Panc1 (cell line): Measurements from ENCODE around the gene SH3BP4. TPM values are rescaled to one million over a fixed set of nuclear protein-coding genes. Genes with fewer than 3 reads are reported as not detected.

Experiments used
- ATAC-seq: fragments of 200-7000 bp; cut with Tn5 transposase; 2 replicates; pipeline ENCODE4 v1.9.1; 2020; ENCODE audit warnings: mild to moderate bottlenecking, moderate library complexity
- BruUV-seq: library from RNA; stranded (reverse); fragments of 400-500 nt; replicated peaks from 2 replicates; lab custom pipeline; 2021; lab: Mats Ljungman, UMichigan
- CTCF ChIA-PET: fragments of 300-600 bp; sonication (Branson Sonifier 250); formaldehyde crosslinking; loops from one replicate; lab custom pipeline; 2022; ENCODE audit warnings: antibody characterized with exemption; lab: Charles Lee
- POLR2A ChIA-PET: fragments of 300-600 bp; sonication (Branson Sonifier 250); formaldehyde crosslinking; loops from one replicate; lab custom pipeline; 2022; ENCODE audit warnings: antibody characterized with exemption; lab: Charles Lee
- DNase-seq: peaks from one replicate; pipeline ENCODE4 v3.0.0-alpha.2; 2010; ENCODE audit warnings: low read depth, low spot score
- H3K27ac ChIP-seq: 2 replicates; pipeline ENCODE4 v1.5.1; 2011; ENCODE audit warnings: mild to moderate bottlenecking, low read length, inconsistent platforms
- H3K27me3 ChIP-seq: fragments of 200-500 bp; sonication (Bioruptor generic); 2 replicates; pipeline ENCODE4 v1.6.0; 2014; ENCODE audit warnings: low read length, inconsistent platforms; ENCODE audit not compliant: control insufficient read depth, insufficient read depth
- H3K36me3 ChIP-seq: fragments of 200-500 bp; sonication (Bioruptor generic); 2 replicates; pipeline ENCODE4 v1.5.1; 2014; ENCODE audit warnings: inconsistent platforms, mild to moderate bottlenecking, low read length, moderate library complexity; ENCODE audit not compliant: control insufficient read depth, insufficient read depth
- H3K4me1 ChIP-seq: 2 replicates; pipeline ENCODE4 v1.5.1; 2011; ENCODE audit warnings: inconsistent platforms, mild to moderate bottlenecking, low read length, moderate library complexity; ENCODE audit not compliant: control insufficient read depth, insufficient read depth
- H3K4me3 ChIP-seq, 2 experiments: 2 replicates each; pipeline ENCODE4 v1.5.1; 2011 to 2012; ENCODE audit warnings: low read depth in 2 of 2, low read length in 2 of 2, mild to moderate bottlenecking in 2 of 2, inconsistent platforms in 1 of 2, moderate library complexity in 1 of 2
- H3K9me3 ChIP-seq: fragments of 200-500 bp; sonication (Bioruptor generic); 2 replicates; pipeline ENCODE4 v1.5.1; 2014; ENCODE audit warnings: low read depth, mild to moderate bottlenecking, inconsistent platforms, low read length, moderate library complexity; ENCODE audit not compliant: control insufficient read depth, insufficient read depth
- POLR2AphosphoS5 ChIP-seq: IDR thresholded peaks from 2 replicates; pipeline ENCODE4 v1.6.1; 2012; ENCODE audit warnings: mild to moderate bottlenecking, low read depth, low read length, moderate library complexity
- SIN3A ChIP-seq: IDR thresholded peaks from 2 replicates; pipeline ENCODE4 v1.6.1; 2012; ENCODE audit warnings: low read depth, mild to moderate bottlenecking, low read length, moderate library complexity, borderline replicate concordance; ENCODE audit not compliant: insufficient read depth
- TCF7L2 ChIP-seq: IDR thresholded peaks from 2 replicates; pipeline ENCODE4 v1.6.1; 2011; ENCODE audit warnings: mild to moderate bottlenecking, low read depth, low read length, inconsistent platforms
- in situ Hi-C: cut with HindIII; loops from 2 replicates; pipeline ENCODE4 v1.10.0; 2016; ENCODE audit warnings: low sequenced_read_pairs, low pct_unique_long_range_greater_than_20kb
- intact Hi-C: fragments of 100-400 bp; cut with micrococcal nuclease; formaldehyde crosslinking; loops from one replicate; pipeline ENCODE4 v1.10.0; 2022; ENCODE audit not compliant: unreplicated experiment
- total RNA-seq: library from RNA; stranded (reverse); gene quantifications from one replicate; pipeline ENCODE4 v1.2.1, GENCODE V29; 2021; ENCODE audit not compliant: unreplicated experiment
- TF ChIP-seq, protein P1 (sequence below), 2 experiments: IDR thresholded peaks; 2 replicates each; pipeline ENCODE4 v1.6.1; 2011 to 2012; ENCODE audit warnings: low read depth in 2 of 2, control low read depth in 1 of 2, low read length in 1 of 2, mild to moderate bottlenecking in 1 of 2, moderate library complexity in 1 of 2; ENCODE audit not compliant: insufficient read depth in 1 of 2
- TF ChIP-seq, protein P2 (sequence below): fragments of 450-650 bp; IDR thresholded peaks from 2 replicates; pipeline ENCODE4 v1.5.1; 2017; ENCODE audit warnings: mild to moderate bottlenecking

Gene SH3BP4
- total RNA-seq, 1 experiment from 2014 or later, result 133 TPM

DNA sequence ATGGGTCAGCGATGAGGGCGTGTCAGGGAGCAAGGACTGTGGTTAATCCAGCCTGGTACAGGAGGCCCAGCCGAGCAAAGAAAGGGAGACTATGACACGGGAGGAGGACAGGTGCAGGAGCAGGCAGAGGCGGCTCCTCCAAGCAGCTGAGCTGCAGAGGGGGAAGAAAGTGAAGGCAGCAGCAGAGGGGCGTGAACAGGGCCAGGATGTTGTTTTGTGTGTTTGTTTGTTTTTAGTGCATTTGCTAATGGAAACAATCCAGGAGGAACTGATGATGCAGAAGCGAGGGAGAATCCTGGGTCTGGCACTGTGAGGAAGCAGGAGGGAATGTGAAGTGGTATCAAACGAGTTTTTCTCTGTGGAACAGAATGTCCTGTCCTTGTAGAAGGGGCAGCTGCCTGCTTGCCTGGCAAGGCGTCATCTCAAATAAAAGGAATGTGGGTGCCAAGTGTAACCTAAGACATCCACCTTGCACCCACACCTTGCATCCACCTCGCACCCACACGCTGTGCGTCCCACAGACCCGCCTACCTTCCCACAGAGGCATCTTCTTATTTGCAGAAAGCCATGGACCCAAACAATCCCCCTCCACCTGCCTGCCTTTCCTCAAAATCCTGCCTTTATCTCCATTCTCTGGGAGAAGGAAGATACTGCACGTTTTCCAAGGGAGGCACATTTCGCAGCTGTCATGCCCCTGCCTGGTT lies 134.8 kb downstream of the SH3BP4 start:
- H3K27ac ChIP-seq, result no peak overlapping the region
- H3K36me3 ChIP-seq, result no peaks in the 10 kb centered on the region
- no peak for DNase-seq
- CTCF ChIA-PET, result no interaction called here
- in situ Hi-C loops (no loop called here), intact Hi-C loops (no loop called here)
- TF ChIP-seq, protein P1, sequence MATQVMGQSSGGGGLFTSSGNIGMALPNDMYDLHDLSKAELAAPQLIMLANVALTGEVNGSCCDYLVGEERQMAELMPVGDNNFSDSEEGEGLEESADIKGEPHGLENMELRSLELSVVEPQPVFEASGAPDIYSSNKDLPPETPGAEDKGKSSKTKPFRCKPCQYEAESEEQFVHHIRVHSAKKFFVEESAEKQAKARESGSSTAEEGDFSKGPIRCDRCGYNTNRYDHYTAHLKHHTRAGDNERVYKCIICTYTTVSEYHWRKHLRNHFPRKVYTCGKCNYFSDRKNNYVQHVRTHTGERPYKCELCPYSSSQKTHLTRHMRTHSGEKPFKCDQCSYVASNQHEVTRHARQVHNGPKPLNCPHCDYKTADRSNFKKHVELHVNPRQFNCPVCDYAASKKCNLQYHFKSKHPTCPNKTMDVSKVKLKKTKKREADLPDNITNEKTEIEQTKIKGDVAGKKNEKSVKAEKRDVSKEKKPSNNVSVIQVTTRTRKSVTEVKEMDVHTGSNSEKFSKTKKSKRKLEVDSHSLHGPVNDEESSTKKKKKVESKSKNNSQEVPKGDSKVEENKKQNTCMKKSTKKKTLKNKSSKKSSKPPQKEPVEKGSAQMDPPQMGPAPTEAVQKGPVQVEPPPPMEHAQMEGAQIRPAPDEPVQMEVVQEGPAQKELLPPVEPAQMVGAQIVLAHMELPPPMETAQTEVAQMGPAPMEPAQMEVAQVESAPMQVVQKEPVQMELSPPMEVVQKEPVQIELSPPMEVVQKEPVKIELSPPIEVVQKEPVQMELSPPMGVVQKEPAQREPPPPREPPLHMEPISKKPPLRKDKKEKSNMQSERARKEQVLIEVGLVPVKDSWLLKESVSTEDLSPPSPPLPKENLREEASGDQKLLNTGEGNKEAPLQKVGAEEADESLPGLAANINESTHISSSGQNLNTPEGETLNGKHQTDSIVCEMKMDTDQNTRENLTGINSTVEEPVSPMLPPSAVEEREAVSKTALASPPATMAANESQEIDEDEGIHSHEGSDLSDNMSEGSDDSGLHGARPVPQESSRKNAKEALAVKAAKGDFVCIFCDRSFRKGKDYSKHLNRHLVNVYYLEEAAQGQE (IDR thresholded peaks at IDR 0.05; ENCODE audit: insufficient read depth in 1 of 2, low read depth in 2 of 2, low read length in 1 of 2), result no peak
- TF ChIP-seq, protein P2, sequence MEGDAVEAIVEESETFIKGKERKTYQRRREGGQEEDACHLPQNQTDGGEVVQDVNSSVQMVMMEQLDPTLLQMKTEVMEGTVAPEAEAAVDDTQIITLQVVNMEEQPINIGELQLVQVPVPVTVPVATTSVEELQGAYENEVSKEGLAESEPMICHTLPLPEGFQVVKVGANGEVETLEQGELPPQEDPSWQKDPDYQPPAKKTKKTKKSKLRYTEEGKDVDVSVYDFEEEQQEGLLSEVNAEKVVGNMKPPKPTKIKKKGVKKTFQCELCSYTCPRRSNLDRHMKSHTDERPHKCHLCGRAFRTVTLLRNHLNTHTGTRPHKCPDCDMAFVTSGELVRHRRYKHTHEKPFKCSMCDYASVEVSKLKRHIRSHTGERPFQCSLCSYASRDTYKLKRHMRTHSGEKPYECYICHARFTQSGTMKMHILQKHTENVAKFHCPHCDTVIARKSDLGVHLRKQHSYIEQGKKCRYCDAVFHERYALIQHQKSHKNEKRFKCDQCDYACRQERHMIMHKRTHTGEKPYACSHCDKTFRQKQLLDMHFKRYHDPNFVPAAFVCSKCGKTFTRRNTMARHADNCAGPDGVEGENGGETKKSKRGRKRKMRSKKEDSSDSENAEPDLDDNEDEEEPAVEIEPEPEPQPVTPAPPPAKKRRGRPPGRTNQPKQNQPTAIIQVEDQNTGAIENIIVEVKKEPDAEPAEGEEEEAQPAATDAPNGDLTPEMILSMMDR, result no peak
- TF ChIP-seq SIN3A (no peak), POLR2AphosphoS5 (no peak), TCF7L2 (no peak)
- no peak for ATAC-seq
- no peaks in the 10 kb centered on the region for H3K27me3 ChIP-seq
- H3K4me1 ChIP-seq, result no peaks in the 10 kb centered on the region; the same call in 1 of the 2 replicates
- POLR2A ChIA-PET, result no interaction called here
- BruUV-seq, result no TSS peak
- no peaks in the 10 kb centered on the region for H3K9me3 ChIP-seq
- no peak overlapping the region for H3K4me3 ChIP-seq

DNA sequence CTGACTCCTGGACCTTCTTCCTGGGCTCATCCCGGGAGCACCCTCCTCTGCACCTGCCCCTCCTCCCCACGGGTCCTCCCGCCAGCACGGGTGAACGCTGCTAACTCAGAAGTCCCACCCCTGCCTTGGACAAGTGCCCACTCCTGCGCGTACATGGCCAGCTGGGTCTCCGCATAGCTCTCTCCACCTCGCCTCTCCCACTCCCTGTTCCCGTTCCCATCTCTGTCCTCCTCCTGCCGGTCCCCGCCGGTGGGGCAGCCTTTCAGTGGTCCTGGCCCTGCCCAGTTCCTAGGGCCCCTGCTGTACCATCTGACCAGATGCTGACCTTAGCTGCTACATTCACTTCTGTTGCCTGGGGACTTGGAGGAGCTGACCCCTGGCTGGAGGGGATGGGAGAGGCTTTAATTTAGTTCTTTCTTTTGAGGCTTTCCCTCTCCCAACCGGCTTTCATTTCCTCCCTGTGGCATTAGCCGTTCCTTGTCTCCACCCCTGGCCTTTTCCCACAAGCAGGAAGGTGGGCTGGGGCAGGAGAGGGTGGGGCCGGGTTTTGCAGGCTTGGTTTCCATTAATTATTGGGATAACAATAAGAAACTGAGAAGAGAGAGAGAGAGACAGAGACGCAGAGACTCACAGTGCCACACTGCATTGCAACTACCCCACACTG lies 136.1 kb downstream of the SH3BP4 start:
- no peaks in the 10 kb centered on the region for H3K27me3 ChIP-seq
- H3K9me3 ChIP-seq, result no peaks in the 10 kb centered on the region
- BruUV-seq, result no TSS peak
- ChIA-PET CTCF (interaction anchor here (0.6 kb wide), 1 partner anchor 137 kb away, joined by 3 read pairs; no protein-coding TSS in a partner anchor), POLR2A (no interaction called here)
- H3K4me1 ChIP-seq, result no peaks in the 10 kb centered on the region; the same call in 1 of the 2 replicates
- no peak for DNase-seq
- TF ChIP-seq SIN3A (no peak), POLR2AphosphoS5 (no peak)
- H3K4me3 ChIP-seq, result no peak overlapping the region
- H3K27ac ChIP-seq, result no peak overlapping the region
- intact Hi-C loops (no loop called here), in situ Hi-C loops (no loop called here)
- ATAC-seq, result no peak
- H3K36me3 ChIP-seq, result no peaks in the 10 kb centered on the region

DNA sequence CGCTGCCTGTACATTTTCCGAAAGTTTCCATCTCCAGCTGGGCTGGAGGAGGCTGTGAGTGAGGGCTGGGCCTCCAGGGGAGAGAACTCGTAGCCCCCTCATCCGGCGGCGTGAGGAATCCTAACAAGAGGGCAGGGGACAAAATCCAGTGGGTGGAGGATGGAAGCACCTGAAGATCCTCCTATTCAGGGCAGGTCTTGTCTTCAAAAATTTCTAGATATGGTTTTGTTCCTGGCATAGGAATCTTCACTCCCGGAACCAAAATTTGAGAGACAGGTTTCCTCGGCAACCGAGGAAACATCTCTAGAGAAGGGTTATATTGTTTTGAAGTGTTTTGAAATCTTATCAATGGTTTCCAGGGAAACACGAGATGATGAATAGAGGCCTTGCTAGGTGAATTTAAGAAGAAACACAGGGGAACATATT lies 136.7 kb downstream of the SH3BP4 start:
- BruUV-seq, result no TSS peak
- TF ChIP-seq POLR2AphosphoS5 (no peak), SIN3A (no peak), TCF7L2 (no peak)
- TF ChIP-seq, protein P2, result no peak
- TF ChIP-seq, protein P1 (IDR thresholded peaks at IDR 0.05; ENCODE audit: insufficient read depth in 1 of 2, low read depth in 2 of 2, low read length in 1 of 2), result no peak
- H3K27ac ChIP-seq, result no peak overlapping the region
- intact Hi-C loops (no loop called here), in situ Hi-C loops (no loop called here)
- POLR2A ChIA-PET, result no interaction called here
- no peaks in the 10 kb centered on the region for H3K9me3 ChIP-seq
- no peak for ATAC-seq
- H3K36me3 ChIP-seq, result no peaks in the 10 kb centered on the region
- no peak for DNase-seq
- no peak overlapping the region for H3K4me3 ChIP-seq
- H3K27me3 ChIP-seq, result no peaks in the 10 kb centered on the region
- CTCF ChIA-PET, result no interaction called here
- H3K4me1 ChIP-seq, result no peaks in the 10 kb centered on the region; the same call in 1 of the 2 replicates
